PC-3 (cell line): ENCODE results near the gene DNAJB4. TPM values are rescaled to one million over a fixed set of nuclear protein-coding genes. Genes with fewer than 3 reads are reported as not detected.

ENCODE experiments used
- ATAC-seq: fragments of 200-7000 bp; cut with Tn5 transposase; 2 replicates; pipeline ENCODE4 v1.9.1; 2020; ENCODE audit warnings: mild to moderate bottlenecking, moderate library complexity
- BruUV-seq: library from RNA; stranded (reverse); fragments of 400-500 nt; replicated peaks from 2 replicates; lab custom pipeline; 2021; lab: Mats Ljungman, UMichigan
- CTCF ChIA-PET: fragments of 300-600 bp; sonication (Branson Sonifier 250); formaldehyde crosslinking; loops from one replicate; lab custom pipeline; 2022; ENCODE audit warnings: antibody characterized with exemption; lab: Charles Lee
- POLR2A ChIA-PET: fragments of 300-600 bp; sonication (Branson Sonifier 250); formaldehyde crosslinking; loops from one replicate; lab custom pipeline; 2022; ENCODE audit warnings: antibody characterized with exemption; ENCODE audit not compliant: unreplicated experiment; lab: Charles Lee
- DNase-seq: peaks from one replicate; pipeline ENCODE4 v3.0.0-alpha.2; 2015
- H2AFZ ChIP-seq: fragments of 300-600 bp; sonication (generic); 2 replicates; pipeline ENCODE4 v1.6.0; 2016; ENCODE audit warnings: antibody characterized with exemption, low read length
- H3F3A ChIP-seq: fragments of 300-600 bp; sonication (generic); one replicate; pipeline ENCODE4 v1.6.0; 2017; ENCODE audit warnings: antibody characterized with exemption, low read length, control low read depth, mild to moderate bottlenecking; ENCODE audit not compliant: unreplicated experiment
- H3K27ac ChIP-seq: fragments of 300-600 bp; sonication (generic); 2 replicates; pipeline ENCODE4 v1.5.1; 2016; ENCODE audit warnings: mild to moderate bottlenecking, low read length
- H3K27me3 ChIP-seq: fragments of 300-600 bp; sonication (generic); 2 replicates; pipeline ENCODE4 v1.6.1; 2016; ENCODE audit warnings: low read length, mixed read lengths
- H3K36me3 ChIP-seq: fragments of 300-600 bp; sonication (generic); 2 replicates; pipeline ENCODE4 v1.6.1; 2016; ENCODE audit warnings: low read depth, mixed run types, low read length, mixed read lengths
- H3K4me1 ChIP-seq: fragments of 300-600 bp; sonication (generic); 2 replicates; pipeline ENCODE4 v1.5.1; 2016; ENCODE audit warnings: low read length; ENCODE audit not compliant: insufficient read depth
- H3K4me2 ChIP-seq: fragments of 300-600 bp; sonication (generic); 2 replicates; pipeline ENCODE4 v1.6.0; 2016; ENCODE audit warnings: low read length
- H3K4me3 ChIP-seq: fragments of 300-600 bp; sonication (generic); 2 replicates; pipeline ENCODE4 v1.5.1; 2016; ENCODE audit warnings: mild to moderate bottlenecking, low read length, mixed read lengths
- H3K79me2 ChIP-seq: fragments of 300-600 bp; sonication (generic); 2 replicates; pipeline ENCODE4 v1.6.1; 2017; ENCODE audit warnings: low read length, mixed read lengths
- H3K9ac ChIP-seq: fragments of 300-600 bp; sonication (generic); 2 replicates; pipeline ENCODE4 v1.6.0; 2016; ENCODE audit warnings: mild to moderate bottlenecking, low read length
- H3K9me2 ChIP-seq: fragments of 300-600 bp; sonication (generic); replicated peaks from 2 replicates; pipeline ENCODE4 v1.6.1; 2016; ENCODE audit warnings: mixed run types, low read length, mixed read lengths
- H3K9me3 ChIP-seq: fragments of 300-600 bp; sonication (generic); 2 replicates; pipeline ENCODE4 v1.6.1; 2016; ENCODE audit warnings: low read length, mixed read lengths
- H4K20me1 ChIP-seq: fragments of 300-600 bp; sonication (generic); 2 replicates; pipeline ENCODE4 v1.6.1; 2016; ENCODE audit warnings: low read length, mixed read lengths
- CTCF ChIP-seq: fragments of 300-600 bp; sonication (generic); conservative IDR thresholded peaks from 2 replicates; pipeline ENCODE4 v1.5.1; 2017; ENCODE audit warnings: antibody characterized with exemption, low read depth, mild to moderate bottlenecking, low read length
- EZH2 ChIP-seq: fragments of 300-600 bp; sonication (generic); IDR thresholded peaks from one replicate; pipeline ENCODE4 v1.6.1; 2017; ENCODE audit warnings: antibody characterized with exemption, mild to moderate bottlenecking, low read length; ENCODE audit not compliant: unreplicated experiment
- EZH2phosphoT487 ChIP-seq: fragments of 300-600 bp; sonication (generic); IDR thresholded peaks from 2 replicates; pipeline ENCODE4 v1.6.1; 2018; ENCODE audit warnings: mild to moderate bottlenecking, antibody characterized with exemption, low read length, borderline replicate concordance
- intact Hi-C: fragments of 100-400 bp; cut with micrococcal nuclease; formaldehyde crosslinking; loops from 2 replicates; pipeline ENCODE4 v1.9.0; 2023
- total RNA-seq: library from RNA; depleted of rRNA; stranded (reverse); fragments of >200 nt; gene quantifications from 2 replicates; pipeline ENCODE4 v1.2.3, GENCODE V29; 2014

Gene DNAJB4
- total RNA-seq, 1 experiment from 2014 or later: 4.5 TPM

- POLR2A ChIA-PET: interaction anchor here (0.6 kb wide), 2 partner anchors 16 to 410 kb away, joined by 3 to 9 read pairs; no protein-coding TSS in a partner anchor
- Histone ChIP-seq H4K20me1 (peaks cover 6% of the 10 kb centered on the region; the same call in 1 of the 2 replicates), H3F3A (no peaks in the 10 kb centered on the region), H3K9me3 (no peaks in the 10 kb centered on the region), H3K79me2 (peaks cover 43% of the 10 kb centered on the region), H3K9ac (no peak overlapping the region), H3K36me3 (no peaks in the 10 kb centered on the region), H2AFZ (no peak overlapping the region), H3K4me3 (no peak overlapping the region), H3K27ac (no peak overlapping the region), H3K9me2 (no peaks in the 10 kb centered on the region), H3K4me1 (peaks cover 14% of the 10 kb centered on the region), H3K27me3 (no peaks in the 10 kb centered on the region), H3K4me2 (no peak overlapping the region)
- CTCF ChIA-PET: no interaction called here
- DNase-seq: no peak
- TF ChIP-seq CTCF: no peak
- TF ChIP-seq EZH2phosphoT487: no peak
- TF ChIP-seq EZH2: no peak
- BruUV-seq: no TSS peak
- no peak for ATAC-seq
- intact Hi-C loops: no loop called here
These were observed 20.8 kb upstream of the DNAJB4 start for GRCh38 chr1:77983997-77984355.

DNA sequence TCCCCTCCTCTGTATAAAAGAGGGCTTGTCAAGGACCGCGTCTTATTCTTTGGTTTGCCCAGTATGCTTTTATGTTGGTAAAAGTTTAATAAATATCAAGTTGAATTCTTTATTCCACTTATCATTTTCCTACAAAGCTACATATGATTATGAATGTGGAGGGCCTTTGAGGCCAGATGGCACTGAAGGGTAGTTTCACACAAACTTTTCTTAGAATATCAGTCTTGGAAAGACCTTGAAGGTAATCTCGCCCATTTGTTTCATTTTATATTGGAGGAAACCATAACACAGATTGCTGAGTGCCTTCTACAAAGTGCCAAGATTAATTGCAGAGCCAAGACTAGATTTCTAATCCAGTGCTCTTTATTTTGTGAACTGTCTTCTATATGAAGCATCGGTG, 20.1 kb upstream of the DNAJB4 start:
- Histone ChIP-seq H3K4me1 (peaks cover 14% of the 10 kb centered on the region), H3K79me2 (peaks cover 42% of the 10 kb centered on the region), H2AFZ (no peak overlapping the region), H3F3A (no peaks in the 10 kb centered on the region), H3K27me3 (no peaks in the 10 kb centered on the region), H3K9me3 (no peaks in the 10 kb centered on the region), H3K4me3 (no peak overlapping the region), H3K27ac (no peak overlapping the region), H3K9me2 (no peaks in the 10 kb centered on the region), H4K20me1 (peaks cover 6% of the 10 kb centered on the region; the same call in 1 of the 2 replicates), H3K4me2 (no peak overlapping the region), H3K36me3 (no peaks in the 10 kb centered on the region), H3K9ac (no peak overlapping the region)
- TF ChIP-seq CTCF: no peak
- TF ChIP-seq EZH2phosphoT487: no peak
- TF ChIP-seq EZH2: no peak
- BruUV-seq: no TSS peak
- intact Hi-C loops: no loop called here
- POLR2A ChIA-PET: no interaction called here
- no peak for ATAC-seq
- CTCF ChIA-PET: interaction anchor here (0.7 kb wide), 1 partner anchor 662 kb away, joined by 4 read pairs; no protein-coding TSS in a partner anchor
- DNase-seq: no peak

- no peak overlapping the region for H3K4me3 ChIP-seq
- TF ChIP-seq EZH2phosphoT487 (no peak), CTCF (no peak), EZH2 (no peak)
- H3K36me3 ChIP-seq: peaks cover 4% of the 10 kb centered on the region; the same call in 1 of the 2 replicates
- intact Hi-C loops: no loop called here
- no peaks in the 10 kb centered on the region for H4K20me1 ChIP-seq
- POLR2A ChIA-PET: no interaction called here
- H3K9me3 ChIP-seq: no peaks in the 10 kb centered on the region
- H3K27me3 ChIP-seq: no peaks in the 10 kb centered on the region
- no peak overlapping the region for H3K4me2 ChIP-seq
- no peak overlapping the region for H3K9ac ChIP-seq
- ATAC-seq: no peak; the same call in 1 of the 2 replicates
- H2AFZ ChIP-seq: no peak overlapping the region
- no peak overlapping the region for H3K27ac ChIP-seq
- peaks cover 20% of the 10 kb centered on the region for H3K4me1 ChIP-seq
- no peaks in the 10 kb centered on the region for H3F3A ChIP-seq
- peaks cover 26% of the 10 kb centered on the region for H3K79me2 ChIP-seq
- CTCF ChIA-PET: no interaction called here
- H3K9me2 ChIP-seq: no peaks in the 10 kb centered on the region
- peak; percentile 26 for DNase-seq
- BruUV-seq: no TSS peak
These were observed 17.9 kb upstream of the DNAJB4 start for GRCh38 chr1:77986810-77987209.
